Peyer's patch (tissue), 4 donors: ENCODE data around the gene IFIT5.
"Not testable (repeated sequence)": the region's sequence is repeated elsewhere in the genome, so short reads cannot be mapped to it uniquely, and the experiment has no call there.

Experiments used
- CTCF ChIP-seq, 6 experiments: fragments of 450-650 bp in 4 of 6; fragments of 200-600 bp in 2 of 6; sonication (generic) in 1 of 6; IDR thresholded peaks; one replicate each; pipeline ENCODE4 v1.5.1; 2017 to 2019; ENCODE audit warnings: antibody characterized with exemption in 6 of 6, mild to moderate bottlenecking in 3 of 6, moderate library complexity in 1 of 6
- POLR2A ChIP-seq, 2 donors: fragments of 450-650 bp; IDR thresholded peaks; one replicate each; pipeline ENCODE4 v1.5.1; 2017; ENCODE audit warnings: antibody characterized with exemption in 2 of 2, mild to moderate bottlenecking in 2 of 2, moderate library complexity in 2 of 2

- not testable (repeated sequence) for TF ChIP-seq CTCF, POLR2A (IDR thresholded peaks at IDR 0.05)
These were observed 3.2 kb upstream of the IFIT5 start for GRCh38 chr10:89411135-89411534.
